GM19328 (cell line): ENCODE measurements around the gene SLC35E3.

Experiments
- ATAC-seq: cut with Tn5 transposase; IDR thresholded peaks from one replicate; pipeline ENCODE4 v1.9.1; 2021; ENCODE audit warnings: mild to moderate bottlenecking, moderate library complexity; ENCODE audit not compliant: unreplicated experiment

The SLC35E3 gene

GRCh38 chr12:68769941-68770340 is 24.0 kb downstream of the SLC35E3 start:
- no peak for ATAC-seq

DNA sequence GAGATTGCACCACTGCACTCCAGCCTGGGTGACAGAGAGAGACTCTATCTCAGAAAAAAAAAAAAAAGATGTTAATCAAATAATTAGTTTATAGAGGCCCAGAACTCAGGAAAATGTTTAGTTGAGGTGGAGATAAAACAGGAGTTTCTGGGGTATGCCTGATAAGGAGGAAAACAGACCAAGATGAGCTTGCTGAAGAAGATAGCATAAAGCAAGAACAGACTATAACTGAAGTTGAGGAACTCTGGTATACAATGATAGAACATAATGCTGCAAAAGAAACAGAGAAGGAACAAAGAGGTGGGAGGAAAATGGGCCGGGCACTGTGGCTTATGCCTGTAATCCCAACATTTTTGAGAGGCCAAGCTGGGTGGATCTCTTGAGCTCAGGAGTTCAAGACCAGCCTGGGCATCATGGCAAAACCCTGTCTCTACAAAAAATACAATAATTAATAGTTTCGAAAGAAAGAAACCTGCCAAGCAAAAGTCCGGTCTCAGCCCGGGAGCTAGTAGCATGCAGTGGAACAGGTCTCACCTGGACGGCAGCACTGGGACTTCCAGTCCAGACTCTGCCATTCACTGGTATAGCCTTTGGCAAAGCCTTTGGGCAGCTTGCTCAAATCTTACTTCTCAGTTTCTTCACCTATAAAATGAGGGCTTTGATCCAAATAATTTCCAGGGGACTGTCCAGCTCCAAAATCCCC is 25.4 kb downstream of the SLC35E3 start:
- no peak for ATAC-seq

DNA sequence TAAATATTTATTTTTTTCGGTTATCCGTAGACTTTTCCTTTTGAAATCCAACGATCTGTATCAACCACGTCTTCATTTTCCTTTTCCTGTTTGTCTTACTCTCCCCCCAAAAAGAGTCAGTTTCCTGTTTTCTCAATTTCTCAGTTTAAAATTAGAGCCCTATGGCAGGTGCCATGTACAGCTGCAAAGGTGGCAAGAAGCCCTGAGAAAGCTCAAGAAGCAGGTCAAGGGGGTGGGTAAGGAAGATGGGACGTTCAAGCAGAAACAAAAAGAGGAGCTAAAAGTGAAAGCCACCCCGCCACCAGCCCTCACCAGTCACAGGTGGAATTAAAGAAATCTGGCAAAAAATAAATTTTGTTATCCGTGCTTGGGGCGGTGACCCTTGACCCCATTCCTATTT is 26.7 kb downstream of the SLC35E3 start:
- no peak for ATAC-seq

- ATAC-seq, result no peak
These were observed 27.6 kb downstream of the SLC35E3 start for GRCh38 chr12:68773582-68773981.

GRCh38 chr12:68775121-68775630 is 29.2 kb downstream of the SLC35E3 start:
- no peak for ATAC-seq

GRCh38 chr12:68776976-68777610 is 31.1 kb downstream of the SLC35E3 start:
- ATAC-seq, result no peak

DNA sequence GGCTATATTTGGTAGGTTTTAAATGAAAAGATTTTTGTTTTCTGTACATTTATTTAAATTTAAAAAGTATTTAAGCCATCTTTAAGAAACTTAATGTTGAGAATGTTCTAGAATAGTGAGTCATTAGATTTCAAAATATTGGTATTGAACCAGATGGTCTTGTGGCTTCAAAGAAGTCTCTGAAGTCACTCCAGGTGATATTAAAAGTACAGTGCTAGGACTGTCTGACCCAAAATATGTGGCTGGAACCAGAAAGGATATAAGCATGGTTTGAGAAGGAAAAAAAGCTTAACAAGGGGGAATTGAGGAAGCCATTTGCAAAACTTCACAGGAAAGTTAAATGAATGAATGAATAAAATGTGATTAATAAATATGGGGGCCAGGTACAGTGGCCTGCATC is 33.3 kb downstream of the SLC35E3 start:
- ATAC-seq, result no peak

- no peak for ATAC-seq
These were observed 34.8 kb downstream of the SLC35E3 start for GRCh38 chr12:68780731-68781130.

- ATAC-seq, result no peak
These were observed 35.8 kb downstream of the SLC35E3 start for GRCh38 chr12:68781728-68782127.

- no peak for ATAC-seq
These were observed 38.0 kb downstream of the SLC35E3 start for GRCh38 chr12:68784015-68784414.

- ATAC-seq, result no peak
These were observed 39.4 kb downstream of the SLC35E3 start for GRCh38 chr12:68785358-68785757.

DNA sequence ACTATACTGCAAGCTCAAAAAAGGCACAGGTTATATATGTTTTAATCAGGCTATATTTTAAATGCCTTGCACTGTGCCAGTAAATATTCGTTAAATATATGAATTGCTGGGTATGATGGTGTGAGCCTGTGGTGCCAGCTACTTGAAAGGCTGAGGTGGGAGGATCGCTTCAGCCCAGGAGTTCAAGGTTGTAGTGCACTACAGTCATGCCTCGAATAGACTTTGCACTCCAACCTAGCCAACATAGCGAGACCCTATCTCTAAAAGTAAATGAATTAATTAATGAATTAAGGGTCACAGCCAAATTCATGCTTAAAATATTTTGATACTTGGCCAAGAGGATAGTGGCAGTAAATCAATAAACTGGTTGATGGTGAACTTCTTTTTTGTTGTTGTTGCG is 39.8 kb downstream of the SLC35E3 start:
- ATAC-seq, result no peak

- no peak for ATAC-seq
These were observed 41.0 kb downstream of the SLC35E3 start for GRCh38 chr12:68786929-68787328.

DNA sequence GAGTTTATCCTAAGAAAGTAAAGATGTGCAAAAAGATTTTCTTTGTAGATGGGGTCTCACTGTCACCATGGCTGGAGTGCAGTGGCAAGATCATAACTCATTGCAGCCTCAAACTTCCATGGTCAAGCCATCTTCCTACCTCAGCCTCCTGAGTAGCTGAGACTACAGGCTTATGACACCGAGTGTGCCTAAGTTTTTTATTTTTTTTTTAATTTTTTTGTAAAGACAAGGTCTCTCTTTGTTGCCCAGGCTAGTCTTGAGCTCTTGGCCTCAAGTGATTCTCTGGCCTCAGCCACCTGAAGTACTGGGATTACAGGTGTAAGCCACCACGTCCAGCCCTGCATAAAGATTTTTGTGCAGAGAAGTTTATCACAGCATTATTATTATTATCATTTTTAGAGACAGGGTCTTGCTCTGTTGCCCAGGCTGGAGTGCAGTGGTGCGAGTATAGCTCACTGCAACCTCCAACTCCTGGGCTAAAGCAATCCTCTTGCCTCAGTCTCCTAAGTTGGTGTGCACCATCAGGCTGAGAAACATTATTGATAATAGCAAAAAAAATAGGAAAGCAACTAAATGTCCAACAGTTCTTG is 42.7 kb downstream of the SLC35E3 start:
- ATAC-seq, result no peak

- no peak for ATAC-seq
These were observed 43.3 kb downstream of the SLC35E3 start for GRCh38 chr12:68789144-68789878.

DNA sequence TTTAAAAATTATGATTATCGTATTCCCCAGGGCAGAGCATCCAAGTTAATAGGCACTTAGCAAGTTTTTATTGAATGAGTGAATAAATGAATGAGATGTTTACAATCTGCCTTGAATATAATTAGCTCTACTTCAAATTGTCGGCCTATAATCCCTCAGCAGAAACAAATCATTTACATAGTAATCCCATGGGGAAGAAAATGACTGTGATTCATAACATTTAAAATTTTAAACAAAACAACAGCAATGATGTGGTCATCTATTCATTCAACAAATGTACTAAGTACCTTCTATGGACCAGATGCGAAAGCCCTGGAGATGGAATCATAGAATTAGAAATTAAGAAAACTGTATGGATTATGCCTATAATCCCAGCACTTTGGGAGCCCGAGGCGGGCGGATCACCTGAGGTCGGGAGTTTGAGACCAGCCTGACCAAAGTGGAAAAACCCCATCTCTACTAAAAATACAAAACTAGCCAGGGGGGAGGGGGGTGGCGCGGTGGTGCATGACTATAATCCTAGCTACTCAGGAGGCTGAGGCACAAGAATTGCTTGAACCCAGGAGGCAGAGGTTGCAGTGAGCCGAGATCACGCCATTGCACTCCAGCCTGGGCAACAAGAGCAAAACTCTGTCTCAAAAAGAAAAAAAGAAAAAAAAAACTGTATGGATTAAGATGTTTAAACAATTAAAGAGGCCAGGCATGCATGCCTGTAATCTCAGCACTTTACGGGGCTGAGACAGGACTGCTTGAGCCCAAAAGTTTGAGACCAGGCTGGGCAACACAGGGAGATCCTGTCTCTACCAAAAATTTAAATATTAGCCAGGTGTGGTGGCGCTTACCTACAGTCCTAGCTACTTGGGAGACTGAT is 44.3 kb downstream of the SLC35E3 start:
- no peak for ATAC-seq

GRCh38 chr12:68790952-68791234 is 44.9 kb downstream of the SLC35E3 start:
- ATAC-seq, result no peak

DNA sequence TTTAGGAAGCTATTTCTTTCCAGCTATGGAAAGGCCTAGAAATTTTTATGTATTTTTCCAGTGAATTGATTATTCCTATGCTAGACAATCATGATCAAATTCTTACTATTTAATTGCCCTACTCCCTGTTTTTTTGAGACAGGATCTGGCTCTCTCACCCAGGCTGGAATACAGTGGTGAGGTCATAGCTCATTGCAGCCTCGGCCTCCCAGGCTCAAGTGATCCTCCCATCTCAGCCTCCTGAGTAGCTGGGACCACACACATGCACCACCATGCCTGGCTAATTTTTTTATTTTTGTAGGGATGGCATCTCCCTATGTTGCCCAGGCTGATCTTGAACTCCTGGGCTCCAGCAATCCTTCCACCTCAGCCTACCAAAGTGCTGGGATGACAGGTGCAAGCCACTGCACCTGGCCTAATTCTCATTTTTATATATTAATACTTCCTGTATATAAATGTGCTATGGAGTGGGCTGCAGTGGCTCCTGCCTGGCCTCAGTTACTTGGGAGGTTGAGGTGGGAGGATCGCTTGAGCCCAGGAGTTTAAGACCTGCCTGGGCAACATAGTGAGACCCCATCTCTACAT is 46.0 kb downstream of the SLC35E3 start:
- ATAC-seq, result no peak

- ATAC-seq, result peak; percentile 99
These were observed 47.0 kb downstream of the SLC35E3 start for GRCh38 chr12:68792952-68793351.

GRCh38 chr12:68793436-68793835 is 47.5 kb downstream of the SLC35E3 start:
- ATAC-seq, result no peak
